HG03159 (cell line): ENCODE data around the gene LPP.

ENCODE experiments used
- ATAC-seq: cut with Tn5 transposase; IDR thresholded peaks from one replicate; pipeline ENCODE4 v1.9.1; 2021; ENCODE audit warnings: mild to moderate bottlenecking, moderate library complexity; ENCODE audit not compliant: unreplicated experiment

Gene LPP

DNA sequence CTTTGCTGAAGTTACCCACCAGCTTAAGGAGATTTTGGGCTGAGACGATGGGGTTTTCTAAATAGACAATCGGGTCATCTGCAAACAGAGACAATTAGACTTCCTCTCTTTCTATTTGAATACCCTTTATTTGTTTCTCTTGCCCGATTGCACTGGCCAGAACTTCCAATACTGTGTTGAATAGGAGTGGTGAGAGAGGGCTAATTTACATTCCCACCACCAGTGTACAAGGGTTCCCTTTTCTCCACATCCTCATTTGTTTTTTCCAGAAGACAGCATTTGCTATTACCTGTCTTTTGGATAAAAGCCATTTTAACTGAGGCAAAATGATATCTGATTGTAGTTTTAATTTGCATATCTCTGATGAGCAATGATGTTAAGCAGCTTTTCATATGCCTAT is 687.9 kb downstream of the LPP start:
- ATAC-seq, result no peak

GRCh38 chr3:188842639-188843038 is 688.7 kb downstream of the LPP start:
- ATAC-seq, result no peak

- ATAC-seq, result no peak
Observed at GRCh38 chr3:188844096-188844495, 690.1 kb downstream of the LPP start.

DNA sequence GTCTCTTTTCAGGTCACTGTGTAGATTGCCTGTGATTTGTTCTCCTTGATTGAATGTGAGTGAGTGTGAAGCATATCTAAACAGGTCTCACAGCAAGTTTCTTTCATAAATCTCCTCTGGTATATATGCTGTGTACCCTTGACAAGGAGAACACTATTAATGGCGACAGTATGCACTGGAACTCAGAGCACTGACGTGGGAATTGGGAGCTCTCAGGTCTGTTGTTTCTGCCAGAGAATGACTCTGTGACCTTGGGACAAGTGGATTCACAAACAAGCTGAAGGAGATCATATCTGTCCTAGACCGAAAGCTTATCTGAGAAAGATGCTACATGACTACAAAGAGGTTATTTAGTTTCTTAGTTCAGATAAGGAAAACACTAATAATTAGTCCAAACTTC is 691.6 kb downstream of the LPP start:
- no peak for ATAC-seq

DNA sequence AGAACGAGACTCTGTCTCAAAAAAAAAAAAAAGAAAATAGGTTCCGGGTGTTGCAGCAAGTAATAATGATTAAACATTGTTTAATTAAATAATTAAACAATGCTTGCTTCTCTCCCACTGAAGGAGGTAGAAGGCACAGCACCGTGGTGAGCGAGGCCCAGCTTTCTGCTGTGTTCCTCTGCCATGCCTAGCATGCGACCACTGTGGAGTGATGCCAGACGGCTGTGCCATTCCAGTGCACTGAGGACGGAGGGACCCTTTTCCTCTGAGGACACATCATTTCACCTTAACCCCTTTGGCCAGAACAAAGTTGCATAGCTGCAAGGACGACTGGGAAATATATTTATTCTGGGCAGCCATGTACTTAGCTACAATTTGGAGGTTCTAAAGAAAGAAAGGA is 695.0 kb downstream of the LPP start:
- ATAC-seq, result no peak

DNA sequence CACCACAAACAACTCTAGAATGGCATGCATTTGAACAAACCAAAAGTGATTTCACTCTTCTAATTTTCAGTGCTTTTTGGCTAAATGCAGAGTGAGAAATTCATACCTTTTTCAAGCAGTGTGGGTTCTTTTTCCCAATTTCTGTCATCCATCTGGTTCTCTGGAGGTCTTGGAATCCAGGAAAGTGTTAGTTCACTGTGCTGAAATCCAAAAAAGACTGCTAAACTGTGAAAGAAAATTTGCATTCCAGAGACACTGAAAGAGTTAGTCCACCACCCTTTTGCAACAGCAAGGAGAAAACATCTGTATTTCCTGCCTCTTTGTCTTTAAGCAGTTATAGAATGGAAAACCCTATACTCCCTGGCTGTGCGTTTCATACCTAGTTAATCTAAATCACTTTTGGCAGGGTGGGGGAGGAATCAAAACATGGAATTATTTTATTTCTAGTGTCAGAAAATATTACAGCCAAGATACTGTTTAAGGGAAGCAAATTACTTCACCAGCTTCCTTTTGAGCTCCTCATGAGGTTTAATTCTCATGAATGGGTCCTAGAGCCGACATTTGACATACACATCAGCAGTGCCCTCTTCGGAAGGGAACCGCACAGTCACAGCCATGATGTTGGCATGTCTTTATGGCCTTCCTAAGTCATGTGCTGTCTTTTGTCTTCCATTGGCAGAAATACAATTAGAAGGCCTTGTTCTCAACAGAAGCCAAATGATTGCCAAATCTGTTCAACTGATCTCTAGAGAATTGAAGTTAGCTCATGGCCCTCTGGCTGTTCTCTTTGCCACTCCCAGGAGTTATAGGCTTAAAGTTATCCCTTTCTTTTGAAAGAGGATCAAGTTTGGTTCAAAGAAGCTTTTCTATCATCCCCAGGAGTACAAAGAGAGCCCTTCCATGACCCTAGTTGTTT is 700.2 kb downstream of the LPP start:
- ATAC-seq, result no peak

GRCh38 chr3:188854772-188855149 is 700.8 kb downstream of the LPP start:
- ATAC-seq, result no peak

DNA sequence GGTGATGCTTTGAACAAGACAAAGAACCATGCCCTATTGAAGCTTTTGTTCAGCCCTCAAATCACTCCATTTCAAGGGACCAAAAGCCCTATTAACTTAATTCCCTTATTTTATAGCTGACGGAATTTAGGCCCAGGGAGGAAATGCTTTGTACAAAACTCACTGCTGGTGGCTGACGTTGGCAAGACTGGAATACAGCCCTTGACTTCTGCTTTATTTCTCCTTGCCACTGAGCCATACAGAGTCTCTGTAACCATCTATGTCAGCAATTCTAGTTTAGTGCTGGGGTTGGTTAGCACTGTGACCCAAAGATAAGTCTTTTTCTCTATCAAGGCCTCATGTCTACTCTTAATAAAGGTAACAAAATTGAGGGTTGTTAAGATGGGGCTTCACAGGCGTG is 701.7 kb downstream of the LPP start:
- ATAC-seq, result no peak

- ATAC-seq, result no peak
Observed at GRCh38 chr3:188860147-188860546, 706.2 kb downstream of the LPP start.

DNA sequence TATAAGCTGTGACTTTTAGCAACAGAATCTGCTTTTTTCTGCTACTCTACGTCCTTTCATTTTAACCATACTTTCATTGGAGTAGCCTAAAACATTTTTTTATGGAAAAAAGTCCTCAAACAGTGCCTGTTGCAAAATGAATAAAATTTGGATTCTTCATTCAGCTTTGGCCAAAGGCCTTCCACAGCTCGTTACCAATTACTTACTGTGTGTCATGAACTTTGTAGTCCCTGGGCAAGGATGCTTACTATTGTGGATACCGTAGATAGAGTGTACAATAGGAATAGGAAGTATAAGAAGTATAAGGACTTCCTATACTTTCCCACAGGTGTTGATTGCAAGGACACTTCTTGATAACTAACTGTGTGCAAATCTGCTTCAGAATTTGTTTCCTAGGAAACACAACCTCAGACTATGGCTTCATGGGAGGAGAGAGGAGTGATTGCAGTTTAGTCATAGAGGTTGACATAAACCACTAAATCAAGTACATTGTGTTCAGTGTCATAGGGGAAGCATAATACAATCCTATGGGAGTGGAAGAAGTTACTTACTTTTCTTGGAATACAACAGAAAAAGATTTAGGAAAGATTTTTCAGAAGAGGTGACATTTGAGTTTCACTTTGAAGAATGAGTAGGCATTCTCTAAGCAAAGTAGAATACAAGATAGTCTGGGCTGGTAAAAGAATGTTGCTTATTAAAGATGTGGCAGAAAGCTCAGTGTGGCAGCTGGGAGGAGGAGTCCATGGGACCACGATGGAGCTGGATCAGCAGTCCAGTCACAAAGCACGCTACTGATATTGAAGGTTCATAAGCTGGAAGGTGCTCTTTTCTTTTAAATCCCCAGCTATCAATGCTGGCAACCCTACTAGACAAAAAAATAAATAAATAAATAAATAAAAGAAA is 708.1 kb downstream of the LPP start:
- no peak for ATAC-seq

GRCh38 chr3:188863999-188864406 is 710.0 kb downstream of the LPP start:
- no peak for ATAC-seq

GRCh38 chr3:188867691-188868265 is 713.8 kb downstream of the LPP start:
- no peak for ATAC-seq

GRCh38 chr3:188868803-188869202 is 714.8 kb downstream of the LPP start:
- ATAC-seq, result no peak

DNA sequence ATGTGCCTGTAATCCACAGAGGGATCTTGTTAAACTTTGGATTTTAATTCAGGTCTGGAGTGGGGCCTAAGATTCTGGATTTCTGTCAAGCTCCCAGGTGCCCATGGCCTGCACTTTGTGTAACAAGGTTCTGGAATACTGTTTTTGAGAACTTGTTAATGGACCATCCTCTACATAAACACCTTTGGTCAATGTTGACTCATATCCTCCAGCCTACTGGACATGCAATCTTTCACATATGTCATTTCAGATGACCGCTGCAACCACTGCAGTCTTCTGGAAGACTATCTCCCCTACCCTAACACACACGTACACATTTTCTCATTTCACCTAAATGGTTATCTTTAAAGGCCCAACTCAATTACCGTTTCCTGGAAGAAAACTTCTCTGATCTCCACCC is 715.7 kb downstream of the LPP start:
- ATAC-seq, result no peak

- ATAC-seq, result no peak
Observed at GRCh38 chr3:188870431-188870830, 716.5 kb downstream of the LPP start.

DNA sequence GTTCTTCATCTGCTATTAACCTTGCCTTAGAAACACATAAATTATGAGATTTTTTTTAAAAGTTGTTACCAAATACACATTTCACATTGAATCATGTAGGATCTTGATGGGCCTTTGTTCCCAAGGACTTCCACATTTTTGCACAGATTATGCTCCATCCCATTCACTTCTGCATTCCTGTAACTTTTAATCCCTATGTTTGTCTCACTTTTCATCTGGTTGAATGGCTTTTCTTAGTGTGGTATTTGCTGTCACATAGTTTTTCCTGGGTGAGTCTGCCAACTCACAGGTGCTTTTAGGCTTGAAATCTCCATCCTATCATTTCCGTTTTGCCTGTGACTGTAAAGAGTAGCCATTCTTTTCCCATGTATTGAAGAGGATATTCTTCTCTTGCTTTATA is 720.6 kb downstream of the LPP start:
- no peak for ATAC-seq

DNA sequence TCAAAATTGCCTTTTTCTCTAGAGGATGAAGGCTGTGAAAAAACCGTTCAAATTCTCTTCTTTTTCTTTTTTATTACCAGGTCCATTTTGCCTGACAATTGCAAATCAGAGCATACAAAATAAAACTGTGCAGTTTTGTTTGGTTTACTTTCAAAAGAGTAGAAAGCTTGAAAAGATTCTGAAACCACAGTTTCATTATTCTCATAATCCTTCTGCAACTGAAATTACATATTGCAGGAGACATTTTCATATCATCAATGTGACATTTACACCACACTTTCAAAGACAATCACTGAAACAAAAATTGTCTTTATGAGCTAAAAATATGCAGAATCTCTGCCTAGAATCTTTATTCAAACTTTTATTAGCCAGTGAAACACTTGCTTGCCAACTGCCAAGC is 721.5 kb downstream of the LPP start:
- ATAC-seq, result no peak

DNA sequence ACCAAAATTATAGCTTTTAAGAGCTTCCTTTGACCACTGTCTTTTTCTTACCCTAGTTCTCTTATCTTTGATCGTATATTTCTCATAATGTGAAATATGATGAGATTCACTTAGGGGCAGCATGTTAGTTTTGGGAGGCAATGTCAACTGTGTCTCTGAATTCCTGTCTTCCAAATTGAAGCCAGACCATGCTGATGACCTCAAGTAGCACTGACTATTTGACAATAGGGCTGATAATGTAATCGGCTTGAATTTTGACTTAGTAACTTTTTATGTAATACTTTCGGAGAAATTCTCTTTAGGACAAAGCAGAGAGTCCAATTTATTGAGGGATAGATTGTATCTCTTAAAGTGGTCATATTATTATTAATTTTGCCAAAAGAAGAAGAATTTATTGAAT is 722.4 kb downstream of the LPP start:
- no peak for ATAC-seq

GRCh38 chr3:188877381-188877780 is 723.4 kb downstream of the LPP start:
- ATAC-seq, result no peak

DNA sequence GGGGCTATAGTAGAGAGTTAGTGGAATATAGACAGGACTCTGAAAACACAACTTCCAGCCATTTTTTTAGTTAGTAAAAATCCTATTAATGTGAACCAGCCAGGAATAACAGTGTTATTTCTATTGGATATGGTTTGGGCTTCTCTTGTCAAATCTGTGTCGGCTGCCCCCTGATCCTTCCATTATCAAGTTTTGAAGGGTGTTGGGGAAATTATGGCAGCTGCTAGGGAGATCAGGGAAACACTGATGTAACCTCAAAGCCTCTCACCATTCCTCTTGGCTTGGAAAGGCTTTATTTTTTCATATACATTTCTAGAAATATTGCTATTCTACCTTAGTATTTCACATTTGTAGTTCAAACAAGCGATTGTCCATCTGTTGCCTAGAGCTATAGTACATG is 724.1 kb downstream of the LPP start:
- no peak for ATAC-seq

GRCh38 chr3:188881954-188882641 is 728.1 kb downstream of the LPP start:
- no peak for ATAC-seq
